ENCODE measurements around the gene DEAF1.

DNA sequence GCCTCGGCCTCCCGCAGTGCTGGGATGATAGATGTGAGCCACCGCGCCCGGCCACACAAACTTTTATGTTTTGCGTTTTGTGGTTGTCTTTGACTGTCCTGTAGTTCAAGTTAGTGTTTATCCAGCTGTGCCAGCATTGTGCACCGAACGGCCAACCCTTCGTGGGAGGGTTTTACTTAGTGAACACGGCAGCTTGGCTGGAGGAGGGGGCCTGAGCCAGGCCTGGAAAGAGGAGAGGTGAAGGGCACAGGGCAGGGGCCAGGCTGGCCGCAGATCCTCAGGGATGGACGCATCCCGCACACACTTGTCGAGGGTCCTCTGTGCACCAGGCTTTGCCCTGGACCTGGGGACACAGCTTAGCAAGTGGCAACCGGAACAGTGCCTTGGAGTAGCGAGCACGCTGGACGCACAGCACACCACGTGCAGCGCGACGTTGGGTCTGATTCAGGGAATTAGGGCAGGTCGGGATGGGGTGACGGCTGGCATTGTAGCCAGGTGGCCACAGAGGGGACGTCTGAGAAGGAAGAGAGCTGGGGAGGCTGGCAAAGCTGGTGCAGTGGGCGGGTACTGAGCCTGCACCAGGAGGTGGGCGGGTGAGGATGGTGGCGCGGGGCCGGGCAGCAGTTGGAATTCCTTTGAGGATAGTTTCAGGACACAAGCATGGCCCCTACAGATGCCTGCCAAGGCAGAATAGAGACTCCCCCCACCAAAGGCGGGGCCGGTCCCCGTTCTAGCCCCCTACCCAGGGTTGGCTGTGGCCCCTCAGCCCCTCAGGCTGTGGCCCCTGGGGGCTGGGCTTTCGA is 24.4 kb upstream of the DEAF1 start:
- TF ChIP-seq, protein P1, sequence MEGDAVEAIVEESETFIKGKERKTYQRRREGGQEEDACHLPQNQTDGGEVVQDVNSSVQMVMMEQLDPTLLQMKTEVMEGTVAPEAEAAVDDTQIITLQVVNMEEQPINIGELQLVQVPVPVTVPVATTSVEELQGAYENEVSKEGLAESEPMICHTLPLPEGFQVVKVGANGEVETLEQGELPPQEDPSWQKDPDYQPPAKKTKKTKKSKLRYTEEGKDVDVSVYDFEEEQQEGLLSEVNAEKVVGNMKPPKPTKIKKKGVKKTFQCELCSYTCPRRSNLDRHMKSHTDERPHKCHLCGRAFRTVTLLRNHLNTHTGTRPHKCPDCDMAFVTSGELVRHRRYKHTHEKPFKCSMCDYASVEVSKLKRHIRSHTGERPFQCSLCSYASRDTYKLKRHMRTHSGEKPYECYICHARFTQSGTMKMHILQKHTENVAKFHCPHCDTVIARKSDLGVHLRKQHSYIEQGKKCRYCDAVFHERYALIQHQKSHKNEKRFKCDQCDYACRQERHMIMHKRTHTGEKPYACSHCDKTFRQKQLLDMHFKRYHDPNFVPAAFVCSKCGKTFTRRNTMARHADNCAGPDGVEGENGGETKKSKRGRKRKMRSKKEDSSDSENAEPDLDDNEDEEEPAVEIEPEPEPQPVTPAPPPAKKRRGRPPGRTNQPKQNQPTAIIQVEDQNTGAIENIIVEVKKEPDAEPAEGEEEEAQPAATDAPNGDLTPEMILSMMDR (conservative IDR thresholded peaks at IDR 0.05; ENCODE audit: low read length): no peak
- no peak for TF ChIP-seq EZH2phosphoT487 (IDR thresholded peaks at IDR 0.05; ENCODE audit: borderline replicate concordance)
